ENCODE data around the gene IFT25.

GRCh38 chr1:53982763-53983104 is 37.2 kb upstream of the IFT25 start:
- TF ChIP-seq CTCF (IDR thresholded peaks at IDR 0.05; ENCODE audit: poor library complexity, severe bottlenecking) (no peak), EZH2 (IDR thresholded peaks at IDR 0.05; ENCODE audit: borderline replicate concordance, insufficient read depth, low read length, poor library complexity, severe bottlenecking) (no peak), REST (IDR thresholded peaks at IDR 0.05; ENCODE audit: borderline replicate concordance) (no peak), RAD21 (conservative IDR thresholded peaks at IDR 0.05) (no peak), EP300 (conservative IDR thresholded peaks at IDR 0.05; ENCODE audit: poor library complexity, severe bottlenecking) (no peak)

All from neural cell (in vitro differentiated cells).